ENCODE results near the gene TMEM266.

TMEM266 gene

DNA sequence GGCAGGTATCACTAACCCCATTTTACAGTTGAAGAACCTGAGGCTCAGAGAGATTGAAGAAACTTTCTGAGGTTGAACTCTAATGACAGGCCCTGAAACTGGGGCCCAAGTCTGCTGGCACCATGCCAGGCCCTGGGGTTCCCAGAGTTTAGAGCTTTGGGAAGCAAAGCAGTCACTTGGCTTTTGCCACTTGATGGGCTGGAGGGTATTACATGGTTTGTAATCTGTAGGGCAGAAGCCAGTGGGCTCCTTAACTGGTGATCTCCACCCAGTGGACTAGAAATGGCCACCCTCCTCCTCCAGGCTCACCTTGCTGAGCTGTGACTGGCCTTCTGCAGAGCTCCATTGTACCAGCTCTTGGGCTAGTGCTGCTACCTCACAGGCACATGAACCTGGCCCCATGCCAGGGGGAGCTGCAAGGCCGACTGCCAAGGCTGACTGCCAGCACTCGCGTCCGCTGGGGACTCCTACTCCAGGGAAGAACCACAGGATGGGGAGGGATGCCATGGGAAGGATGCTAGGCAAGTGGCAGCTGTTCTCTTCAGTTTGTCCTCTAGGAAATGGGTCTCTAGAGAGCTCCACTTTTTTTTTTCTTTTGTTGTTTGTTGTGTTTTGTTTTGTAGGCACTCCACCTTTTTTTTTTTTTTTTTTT, 146.7 kb downstream of the TMEM266 start:
- no peak for DNase-seq

DNA sequence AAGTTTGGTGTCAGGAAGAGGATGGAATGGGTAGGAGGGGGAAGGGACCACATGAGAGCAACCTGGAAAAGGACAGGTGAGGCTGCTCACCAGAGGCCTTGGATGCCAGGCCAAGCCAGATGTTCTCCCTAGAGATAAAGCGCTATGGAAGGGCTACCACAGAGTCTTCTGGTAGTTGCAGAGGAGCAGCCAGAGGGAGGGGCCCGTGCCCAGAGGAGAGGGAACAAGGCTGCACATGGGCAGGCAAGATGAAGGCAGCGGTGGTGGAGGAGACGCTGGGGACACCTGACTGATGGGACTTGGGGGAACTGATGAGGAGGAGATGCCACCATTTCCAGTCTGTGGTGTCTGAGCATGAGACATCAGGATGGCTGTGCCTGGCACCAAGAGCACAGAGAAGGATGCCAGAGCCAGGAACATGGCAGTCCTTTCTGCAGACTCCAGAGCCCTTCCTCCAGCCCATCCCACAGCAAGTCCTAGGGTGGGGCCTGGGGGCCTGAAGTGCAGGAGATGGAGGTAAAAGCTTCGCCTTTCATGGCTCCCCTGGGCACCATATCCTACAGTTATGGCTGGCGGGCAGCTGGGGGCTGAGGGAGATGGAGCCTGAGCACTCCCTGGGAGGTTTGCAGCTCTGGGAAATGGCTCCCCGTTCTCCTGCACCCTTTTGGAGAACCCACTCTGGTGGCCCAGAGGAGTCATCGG, 148.4 kb downstream of the TMEM266 start:
- no peak for DNase-seq

DNA sequence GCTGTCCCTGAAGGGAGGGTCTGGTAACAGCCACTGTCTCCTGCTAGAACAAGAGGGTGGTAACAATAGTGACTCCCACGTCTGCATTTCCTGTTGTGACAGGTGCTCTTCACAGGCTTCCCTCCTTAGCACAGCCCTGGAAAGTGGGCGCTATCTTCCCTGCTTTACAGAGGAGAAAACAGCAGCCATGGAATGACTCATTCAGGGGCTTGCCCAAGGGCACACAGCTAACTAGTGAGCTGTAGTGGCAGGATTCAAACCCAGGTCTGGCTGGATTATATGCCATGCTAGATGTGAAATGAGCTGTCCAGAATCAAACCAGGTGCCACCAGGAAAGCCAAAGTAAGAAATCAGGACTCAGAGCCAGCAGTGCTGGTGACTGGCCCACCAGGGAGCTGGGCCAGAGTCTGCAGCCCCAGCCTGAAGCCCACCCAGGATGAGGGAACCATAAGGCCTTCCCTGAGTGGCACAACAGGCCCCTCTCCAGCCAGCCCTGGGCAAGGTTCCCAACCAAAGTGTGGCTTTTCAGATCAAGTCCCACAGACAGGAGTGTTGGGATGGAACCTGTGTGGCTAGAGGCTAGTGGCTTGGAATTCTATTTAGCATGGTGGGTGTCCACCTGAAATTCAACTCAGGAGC, 149.1 kb downstream of the TMEM266 start:
- no peak for DNase-seq

- no peak for DNase-seq
These were observed 149.7 kb downstream of the TMEM266 start for GRCh38 chr15:76209523-76209922.

DNA sequence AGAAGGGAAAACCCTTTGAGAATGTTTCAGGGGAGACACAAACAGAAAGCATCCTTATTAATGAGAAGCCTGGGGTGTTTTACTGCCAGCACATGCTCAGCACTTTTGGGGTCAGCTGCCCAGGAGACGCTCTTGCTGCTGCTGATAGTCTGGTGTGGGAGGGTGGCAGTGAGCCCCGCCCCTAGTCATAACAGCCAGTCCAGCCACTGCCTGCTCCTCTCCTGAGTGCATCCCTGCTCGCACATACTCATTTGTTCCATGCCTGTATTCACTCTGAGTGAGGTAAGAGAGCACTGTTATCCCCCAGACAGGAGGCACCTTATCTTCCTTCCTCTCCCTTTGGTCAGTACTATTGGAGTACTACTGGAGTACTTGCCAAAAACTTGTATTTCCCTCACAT, 150.2 kb downstream of the TMEM266 start:
- no peak for DNase-seq

DNA sequence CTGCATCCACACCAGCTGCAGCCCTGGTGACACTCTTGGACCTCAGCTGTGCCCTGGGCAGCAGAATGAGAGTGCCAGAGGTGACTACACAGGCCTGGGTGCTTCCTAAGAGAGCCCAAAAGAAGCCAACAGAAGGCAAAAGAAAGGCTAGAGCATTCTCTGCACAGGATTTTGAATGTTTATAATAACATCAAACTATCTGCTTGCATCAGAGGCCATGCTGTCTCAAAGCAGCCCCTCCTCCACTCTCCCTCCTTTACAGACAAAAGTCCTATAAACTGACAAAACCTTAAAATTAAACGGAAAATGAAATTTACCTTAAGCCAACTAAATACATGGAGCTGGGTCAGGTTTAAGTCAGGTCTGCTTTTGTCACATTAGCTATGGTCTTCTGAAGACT, 155.8 kb downstream of the TMEM266 start:
- no peak for DNase-seq

DNA sequence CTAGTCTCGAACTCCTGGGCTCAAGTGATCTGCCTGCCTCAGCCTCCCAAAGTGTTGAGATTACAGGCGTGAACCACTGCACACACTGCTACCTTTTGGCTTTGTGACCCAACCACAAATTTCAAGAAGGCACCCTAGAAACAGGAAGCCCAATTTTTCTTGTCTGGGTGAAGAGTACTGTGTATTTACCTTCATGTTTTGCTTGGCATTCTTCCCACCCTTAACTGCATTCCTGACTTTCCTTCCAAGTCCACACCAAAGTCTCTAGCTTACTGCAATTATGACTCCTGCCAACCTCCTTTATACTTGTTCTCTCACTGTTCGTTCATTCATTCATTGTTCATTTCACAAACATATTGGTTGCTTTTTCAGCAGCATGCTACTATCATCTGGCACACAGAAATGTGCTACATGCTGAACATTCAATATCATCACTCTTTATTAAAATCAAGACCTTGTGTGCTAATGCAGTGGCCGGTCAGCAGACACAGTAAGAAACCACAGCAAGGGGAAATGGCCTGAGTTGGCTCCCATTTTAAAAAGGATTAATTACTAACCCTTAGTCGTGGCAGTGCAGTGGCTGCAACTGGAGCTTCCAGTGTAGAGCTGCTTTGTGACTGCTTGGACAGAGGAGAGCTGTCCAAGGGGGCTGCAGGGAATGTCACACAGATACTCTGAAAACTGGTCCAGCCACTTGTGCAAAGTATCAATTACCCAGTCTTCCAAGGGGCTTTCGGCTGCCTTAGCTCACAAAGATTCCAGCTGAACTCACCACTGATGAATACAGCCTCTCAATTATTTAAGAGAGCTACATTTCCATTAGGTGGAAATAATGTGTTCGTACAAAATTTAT, 157.5 kb downstream of the TMEM266 start:
- DNase-seq: no peak

GRCh38 chr15:76217882-76218217, 158.1 kb downstream of the TMEM266 start:
- DNase-seq: no peak

GRCh38 chr15:76221085-76221767, 161.4 kb downstream of the TMEM266 start:
- no peak for DNase-seq

DNA sequence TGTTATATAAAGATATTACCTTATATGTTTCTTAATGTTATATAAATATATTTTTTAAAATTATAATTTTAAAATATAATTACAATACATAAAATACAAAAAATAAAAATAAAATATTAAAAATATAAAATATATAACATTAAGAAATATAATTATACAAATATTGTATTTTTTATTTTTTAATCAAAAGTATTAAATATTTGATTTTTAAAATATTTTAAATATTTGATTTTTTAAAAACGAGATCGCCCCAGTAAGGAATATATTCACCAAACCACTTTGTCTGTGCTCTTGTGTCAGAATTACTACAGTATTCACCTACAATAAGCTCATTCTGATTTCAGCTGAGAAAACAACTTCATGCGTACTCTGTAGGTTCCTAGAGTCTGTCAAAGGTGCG, 162.4 kb downstream of the TMEM266 start:
- DNase-seq: no peak

DNA sequence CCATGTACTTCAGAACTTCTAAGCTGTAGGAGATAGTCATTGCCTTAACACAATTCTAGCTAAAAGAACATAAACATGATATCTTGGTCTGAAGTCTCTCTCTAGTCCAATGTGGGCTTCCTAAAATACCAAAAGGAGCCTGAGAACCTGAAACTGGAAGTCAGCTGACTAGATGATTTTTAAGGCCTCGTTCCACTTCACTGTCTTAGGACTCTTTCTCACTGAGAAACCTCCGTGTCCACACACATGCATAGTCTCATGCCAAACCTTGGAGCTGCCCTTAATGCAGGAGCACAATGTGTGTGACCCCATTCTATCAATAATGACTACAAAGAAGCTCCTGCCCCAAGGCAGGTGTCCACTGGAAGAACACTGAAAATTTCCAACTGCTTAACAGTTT, 163.7 kb downstream of the TMEM266 start:
- DNase-seq: no peak

DNA sequence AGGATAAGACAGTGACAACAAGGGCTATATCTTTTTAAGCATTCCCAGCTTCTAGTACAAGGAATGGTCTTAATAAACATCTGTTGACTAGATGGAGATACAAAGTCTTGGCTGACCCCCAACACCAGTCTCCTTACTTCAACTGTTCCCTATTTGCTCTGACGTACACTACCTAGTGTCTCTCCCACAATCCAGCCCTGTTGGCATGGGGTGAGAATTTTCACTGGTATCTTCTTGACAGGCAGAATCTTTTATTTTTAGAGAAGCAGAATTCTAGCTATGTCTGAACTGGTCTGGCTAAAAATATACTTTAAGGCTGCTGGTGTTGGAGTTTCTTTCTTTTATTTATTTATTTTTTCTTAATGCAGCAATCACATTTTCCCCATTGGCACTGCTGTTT, 169.5 kb downstream of the TMEM266 start:
- DNase-seq: no peak

DNA sequence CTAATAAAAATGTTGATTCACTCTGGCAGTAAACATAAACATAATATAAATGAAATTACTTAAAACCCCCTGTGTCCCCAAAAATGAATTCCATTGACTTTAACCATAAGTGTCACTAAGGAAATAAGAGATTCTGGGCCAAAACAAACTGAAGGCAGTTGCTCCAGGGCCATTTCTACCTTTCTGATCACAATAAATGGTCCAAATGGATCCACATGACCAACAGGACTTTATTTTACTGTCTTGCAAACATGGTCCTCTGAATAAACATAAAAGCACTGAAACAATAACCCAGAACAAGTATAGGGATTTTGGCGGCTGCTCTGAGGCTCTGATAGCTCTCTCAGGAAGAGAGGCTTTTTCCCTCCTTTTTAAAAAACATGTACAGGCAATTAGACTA, 174.1 kb downstream of the TMEM266 start:
- no peak for DNase-seq

- no peak for DNase-seq
These were observed 174.6 kb downstream of the TMEM266 start for GRCh38 chr15:76234337-76234889.

DNA sequence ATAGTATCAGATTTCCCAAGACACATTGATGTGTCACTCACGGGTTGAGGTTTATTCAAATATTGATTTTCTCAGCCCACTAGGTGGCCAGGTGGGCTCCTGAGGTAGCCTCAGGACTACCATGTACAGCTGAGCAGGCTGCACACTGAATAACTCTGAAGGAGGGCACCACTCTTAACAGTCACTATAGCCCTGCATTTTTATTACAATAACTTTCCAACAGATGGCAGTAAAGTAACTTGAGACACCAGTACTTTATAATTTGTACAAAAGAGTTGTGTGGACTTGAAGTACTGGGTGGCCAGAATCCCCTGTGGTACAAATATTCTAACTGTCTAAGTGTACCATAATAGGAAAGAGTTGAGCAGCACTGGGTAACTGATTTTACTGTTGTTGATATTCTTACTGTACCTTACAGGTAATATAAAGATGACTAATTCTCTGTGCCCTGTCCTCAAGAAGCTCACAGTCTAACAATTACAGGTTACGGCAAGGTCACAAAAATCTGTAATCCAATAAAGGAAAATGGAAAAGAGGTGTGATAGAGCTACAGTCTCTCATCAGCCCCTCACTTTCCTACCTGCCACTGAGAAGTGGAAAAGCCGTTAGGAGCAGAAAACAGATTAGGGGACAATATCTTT, 175.5 kb downstream of the TMEM266 start:
- peak; percentile 30 to 63 for DNase-seq

- no peak for DNase-seq
These were observed 176.6 kb downstream of the TMEM266 start for GRCh38 chr15:76236350-76236749.

DNA sequence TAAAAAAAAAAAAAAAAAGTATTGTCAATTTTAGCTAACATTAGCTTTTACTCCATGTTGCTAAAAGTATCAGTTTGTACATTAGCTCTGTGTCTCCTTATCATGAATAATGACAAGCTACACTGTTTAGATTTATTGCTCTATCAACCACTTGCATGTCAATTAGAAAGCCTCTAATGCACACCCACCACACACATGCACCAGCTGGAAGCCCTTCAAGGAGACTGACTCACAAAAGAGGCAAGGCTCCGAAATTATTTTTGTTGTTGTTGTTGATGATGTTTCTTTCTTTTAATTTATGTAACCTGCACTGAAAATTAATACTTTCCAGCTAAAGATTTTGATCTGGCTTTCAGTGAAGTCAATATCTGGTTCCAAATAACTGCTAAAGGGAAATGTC, 180.0 kb downstream of the TMEM266 start:
- no peak for DNase-seq

DNA sequence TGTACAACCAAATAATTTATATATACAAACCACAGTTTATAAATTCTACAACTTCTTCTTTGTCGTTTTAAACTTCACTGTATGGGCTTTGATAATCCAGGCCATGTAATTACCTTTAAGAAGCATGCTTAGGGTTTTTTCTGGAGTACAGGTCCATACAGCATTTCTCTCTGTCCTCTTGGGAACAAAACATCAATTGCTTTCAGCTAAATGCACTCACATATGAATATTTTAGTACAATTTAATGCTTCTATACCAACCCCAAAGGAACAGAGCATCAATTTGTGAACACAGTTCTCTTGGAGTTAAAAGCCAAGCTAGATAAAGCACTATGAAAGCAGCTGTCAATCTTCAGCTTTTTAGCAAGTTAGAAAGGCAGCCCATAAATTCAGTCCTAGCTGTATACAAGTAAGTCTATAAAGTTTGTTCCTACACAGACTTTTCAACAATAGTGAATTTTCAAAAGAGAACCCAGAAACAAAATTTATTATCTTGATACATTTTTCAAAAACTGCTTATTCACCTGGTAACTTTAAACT, 185.4 kb downstream of the TMEM266 start:
- DNase-seq: no peak

GRCh38 chr15:76251717-76252116, 191.9 kb downstream of the TMEM266 start:
- DNase-seq: no peak

DNA sequence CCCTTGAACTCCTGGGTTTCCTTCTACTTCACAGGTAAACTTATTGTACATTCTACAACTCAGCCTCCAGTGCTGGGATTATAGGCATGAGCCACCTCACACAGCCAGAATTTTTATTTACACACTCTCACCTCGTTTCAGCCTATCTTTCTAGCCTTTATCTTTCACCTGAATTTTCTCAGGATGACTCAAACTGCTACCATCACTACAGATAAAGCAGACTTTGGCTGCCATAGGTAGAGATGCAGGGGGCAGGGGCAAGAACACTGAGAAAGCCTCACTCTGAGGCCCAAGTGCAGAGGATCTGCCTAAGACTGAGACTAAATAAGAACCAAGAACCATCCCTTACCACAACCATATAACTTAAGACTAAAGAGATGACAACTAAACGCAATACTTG, 192.5 kb downstream of the TMEM266 start:
- DNase-seq: no peak

DNA sequence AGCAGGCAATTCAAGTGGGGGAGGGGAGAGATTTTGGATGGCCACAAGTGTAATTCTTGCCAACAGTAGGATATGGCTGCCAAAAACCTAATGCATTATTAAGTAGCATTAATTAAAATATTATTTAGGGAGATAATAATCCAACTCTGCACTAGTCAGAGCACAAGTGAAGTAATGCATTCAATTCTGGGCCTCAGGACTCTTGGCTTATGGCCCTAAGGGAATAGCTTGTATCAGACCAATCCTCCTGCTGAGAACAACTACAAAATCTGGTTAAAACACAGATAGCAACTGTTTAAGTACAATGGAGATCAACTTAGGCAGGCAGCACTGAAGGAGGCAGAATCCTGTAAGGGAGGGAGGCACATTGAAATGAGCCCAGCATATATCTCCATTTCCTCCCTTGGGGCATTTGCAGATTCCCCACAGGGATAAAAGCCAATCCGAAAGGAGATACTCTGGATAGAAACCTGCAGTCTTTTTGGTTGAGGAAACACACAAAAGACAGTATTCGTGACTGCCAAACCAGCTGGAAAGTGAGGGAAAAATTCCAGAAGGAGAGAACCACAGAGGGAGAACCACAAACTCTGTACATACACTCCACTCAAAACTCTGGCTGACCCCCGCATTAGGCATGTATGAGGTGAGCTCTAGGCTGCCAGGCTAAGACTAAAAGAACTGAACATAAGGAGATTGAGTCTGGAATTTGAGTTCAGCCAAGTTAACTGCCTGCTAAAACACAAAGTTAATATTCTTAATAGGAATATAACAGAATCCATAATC, 194.1 kb downstream of the TMEM266 start:
- DNase-seq: no peak

Measured in NCI-H526 (cell line).